ENCODE data around the gene EIF3B. TPM values are rescaled to one million over a fixed set of nuclear protein-coding genes. Genes with fewer than 3 reads are reported as not detected.

Gene EIF3B
- total and polyA plus RNA-seq, 2 experiments from 2014 or later, result 151 to 161 TPM

DNA sequence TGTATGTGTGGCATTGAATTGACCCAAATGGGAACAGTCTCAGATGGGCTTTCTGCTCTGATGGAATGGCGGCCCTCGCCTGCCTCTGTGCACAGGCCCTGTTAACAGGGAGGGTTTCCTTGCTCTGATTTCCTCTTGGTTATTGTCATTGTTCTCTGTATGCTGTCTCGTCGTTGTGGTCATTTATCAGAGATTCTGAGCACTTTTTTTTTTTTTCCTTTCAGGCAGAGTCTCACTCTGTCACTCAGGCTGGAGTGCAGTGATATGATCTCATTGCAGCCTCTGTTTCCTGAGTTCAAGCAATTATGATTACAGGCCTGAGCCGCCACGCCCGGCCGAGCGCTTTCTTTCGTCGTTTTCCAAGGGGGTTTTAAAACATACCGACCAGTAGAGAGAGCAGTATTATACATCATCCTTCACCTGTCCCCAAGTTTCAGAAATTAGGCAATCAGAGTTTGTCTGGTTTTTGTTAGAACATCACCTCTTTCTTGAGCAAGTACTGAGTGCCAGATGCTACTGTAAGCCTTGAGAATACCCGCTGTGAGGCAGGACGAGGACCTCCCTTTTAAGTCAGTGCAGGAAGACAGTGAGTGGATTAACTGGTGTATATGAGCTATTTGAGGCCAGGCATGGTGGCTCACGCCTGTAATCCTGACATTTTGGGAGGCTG lies 55.3 kb downstream of the EIF3B start:
- Histone ChIP-seq H3K27ac (no peak overlapping the region), H3K36me3 (no peaks in the 10 kb centered on the region), H3K9me3 (ENCODE audit: low read depth) (no peaks in the 10 kb centered on the region), H3K4me1 (ENCODE audit: low read depth) (peaks cover 7% of the 10 kb centered on the region), H3K4me3 (no peak overlapping the region), H3K27me3 (no peaks in the 10 kb centered on the region)
- TF ChIP-seq, protein P1, sequence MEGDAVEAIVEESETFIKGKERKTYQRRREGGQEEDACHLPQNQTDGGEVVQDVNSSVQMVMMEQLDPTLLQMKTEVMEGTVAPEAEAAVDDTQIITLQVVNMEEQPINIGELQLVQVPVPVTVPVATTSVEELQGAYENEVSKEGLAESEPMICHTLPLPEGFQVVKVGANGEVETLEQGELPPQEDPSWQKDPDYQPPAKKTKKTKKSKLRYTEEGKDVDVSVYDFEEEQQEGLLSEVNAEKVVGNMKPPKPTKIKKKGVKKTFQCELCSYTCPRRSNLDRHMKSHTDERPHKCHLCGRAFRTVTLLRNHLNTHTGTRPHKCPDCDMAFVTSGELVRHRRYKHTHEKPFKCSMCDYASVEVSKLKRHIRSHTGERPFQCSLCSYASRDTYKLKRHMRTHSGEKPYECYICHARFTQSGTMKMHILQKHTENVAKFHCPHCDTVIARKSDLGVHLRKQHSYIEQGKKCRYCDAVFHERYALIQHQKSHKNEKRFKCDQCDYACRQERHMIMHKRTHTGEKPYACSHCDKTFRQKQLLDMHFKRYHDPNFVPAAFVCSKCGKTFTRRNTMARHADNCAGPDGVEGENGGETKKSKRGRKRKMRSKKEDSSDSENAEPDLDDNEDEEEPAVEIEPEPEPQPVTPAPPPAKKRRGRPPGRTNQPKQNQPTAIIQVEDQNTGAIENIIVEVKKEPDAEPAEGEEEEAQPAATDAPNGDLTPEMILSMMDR (IDR thresholded peaks at IDR 0.05; ENCODE audit: low read depth, low read length), result no peak
- no peak for DNase-seq (ENCODE audit: low read depth in 1 of 2, low spot score in 1 of 2)

GRCh38 chr7:2411049-2411448 lies 56.4 kb downstream of the EIF3B start:
- Histone ChIP-seq H3K27ac (no peak overlapping the region), H3K9me3 (ENCODE audit: low read depth) (no peaks in the 10 kb centered on the region), H3K4me3 (no peak overlapping the region), H3K27me3 (no peaks in the 10 kb centered on the region), H3K4me1 (ENCODE audit: low read depth) (peaks cover 7% of the 10 kb centered on the region), H3K36me3 (no peaks in the 10 kb centered on the region)
- TF ChIP-seq, protein P1 (IDR thresholded peaks at IDR 0.05; ENCODE audit: low read depth, low read length), result no peak
- no peak for DNase-seq (ENCODE audit: low read depth in 1 of 2, low spot score in 1 of 2)

- TF ChIP-seq, protein P1 (IDR thresholded peaks at IDR 0.05; ENCODE audit: low read depth, low read length), result no peak
Observed at GRCh38 chr7:2411815-2412586, 57.4 kb downstream of the EIF3B start.

GRCh38 chr7:2412587-2413201 lies 58.1 kb downstream of the EIF3B start:
- H3K27ac ChIP-seq, result no peak overlapping the region

More at GRCh38 chr7:2411815-2412586, 57.4 kb downstream of the EIF3B start:
- H3K27me3 ChIP-seq, result no peaks in the 10 kb centered on the region
- no peaks in the 10 kb centered on the region for H3K36me3 ChIP-seq
- H3K4me1 ChIP-seq (ENCODE audit: low read depth), result peaks cover 7% of the 10 kb centered on the region
- no peak overlapping the region for H3K27ac ChIP-seq
- no peaks in the 10 kb centered on the region for H3K9me3 ChIP-seq (ENCODE audit: low read depth)
- DNase-seq (ENCODE audit: low read depth in 1 of 2, low spot score in 1 of 2), result no peak
- H3K4me3 ChIP-seq, result no peak overlapping the region

DNA sequence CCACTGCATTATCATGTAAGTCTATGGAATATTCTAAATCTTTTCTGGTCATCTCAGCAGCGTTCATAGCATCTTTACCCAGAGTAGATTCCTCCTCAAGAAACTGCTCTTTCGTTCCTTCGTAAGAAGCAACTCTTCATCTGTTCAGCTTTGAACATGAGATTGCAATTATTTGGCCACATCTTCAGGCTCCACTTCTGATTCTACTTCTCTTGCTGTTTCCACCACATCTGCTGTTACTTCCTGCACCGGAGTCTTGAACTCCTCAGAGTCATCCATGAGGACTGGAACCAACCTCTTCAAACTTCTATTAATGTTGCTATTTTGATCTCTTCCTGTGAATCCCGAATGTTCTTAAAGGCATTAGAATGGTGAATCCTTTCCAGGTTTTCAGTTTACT lies 61.4 kb downstream of the EIF3B start:
- Histone ChIP-seq H3K9me3 (ENCODE audit: low read depth) (no peaks in the 10 kb centered on the region), H3K27ac (no peak overlapping the region), H3K36me3 (no peaks in the 10 kb centered on the region), H3K27me3 (no peaks in the 10 kb centered on the region), H3K4me3 (no peak overlapping the region), H3K4me1 (ENCODE audit: low read depth) (no peaks in the 10 kb centered on the region)
- TF ChIP-seq, protein P1 (IDR thresholded peaks at IDR 0.05; ENCODE audit: low read depth, low read length), result no peak
- no peak for DNase-seq (ENCODE audit: low read depth in 1 of 2, low spot score in 1 of 2)

More at GRCh38 chr7:2412587-2413201, 58.1 kb downstream of the EIF3B start:
- no peak for DNase-seq (ENCODE audit: low read depth in 1 of 2, low spot score in 1 of 2)
- no peaks in the 10 kb centered on the region for H3K36me3 ChIP-seq
- H3K4me3 ChIP-seq, result no peak overlapping the region
- no peaks in the 10 kb centered on the region for H3K27me3 ChIP-seq
- no peaks in the 10 kb centered on the region for H3K9me3 ChIP-seq (ENCODE audit: low read depth)
- TF ChIP-seq, protein P1 (IDR thresholded peaks at IDR 0.05; ENCODE audit: low read depth, low read length), result no peak
- H3K4me1 ChIP-seq (ENCODE audit: low read depth), result peaks cover 7% of the 10 kb centered on the region

All from cardiac muscle cell (in vitro differentiated cells and primary cell).